ENCODE data around the gene CYTH2. TPM values are rescaled to one million over a fixed set of nuclear protein-coding genes. Genes with fewer than 3 reads are reported as not detected.

Gene CYTH2
- total RNA-seq, 1 experiment from 2014 or later, result 103 TPM

DNA sequence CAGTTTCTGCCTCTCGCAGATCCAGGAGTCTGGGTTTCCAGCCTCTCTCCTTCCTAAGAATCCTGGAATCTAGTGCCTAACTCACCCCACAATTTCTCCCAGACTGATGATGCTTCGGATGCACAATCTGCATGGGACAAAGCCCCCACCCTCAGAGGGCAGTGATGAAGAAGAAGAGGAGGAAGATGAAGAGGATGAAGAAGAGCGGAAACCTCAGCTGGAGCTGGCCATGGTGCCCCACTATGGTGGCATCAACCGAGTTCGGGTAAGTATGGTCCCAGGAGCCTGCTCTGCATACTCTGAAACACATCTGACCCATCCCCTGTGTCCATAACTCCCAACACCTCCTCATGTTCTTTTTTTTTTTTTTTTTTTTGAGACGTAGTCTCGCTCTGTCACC, 22.6 kb upstream of the CYTH2 start:
- DNase-seq, result no peak
- H3K4me1 ChIP-seq (ENCODE audit: insufficient read depth, low read length), result peaks cover 2% of the 10 kb centered on the region; the same call in 1 of the 2 replicates
- H3K9ac ChIP-seq (ENCODE audit: extremely low read depth, insufficient read length, low read length), result peak overlapping the region; percentile 87
- peaks cover 8% of the 10 kb centered on the region for H3K23me2 ChIP-seq (ENCODE audit: insufficient read length, low read depth, low read length, poor library complexity, severe bottlenecking)
- Mint-ChIP-seq H3K9me3 (no peaks in the 10 kb centered on the region; a peak in 1 of 5 replicates), H3K36me3 (ENCODE audit: insufficient read depth in 1 of 3, low read depth in 3 of 3) (peaks cover 32 to 60% (median 46%) of the 10 kb centered on the region in 3 experiments), H3K27me3 (ENCODE audit: low read depth) (no peaks in the 10 kb centered on the region), H3K27ac (peak overlapping the region in 2 of 3 experiments; percentile 90 to 97; a peak in 4 of 7 replicates), H3K4me1 (peaks cover 13 to 17% of the 10 kb centered on the region in 2 experiments), H3K4me3 (peak overlapping the region; percentile 89 to 95)
- no peaks in the 10 kb centered on the region for H4K20me1 ChIP-seq (ENCODE audit: control insufficient read depth, insufficient read depth, insufficient read length)
- no peak overlapping the region for H3K18ac ChIP-seq (ENCODE audit: insufficient read length, low read depth, low read length)
- H4K8ac ChIP-seq (replicated peaks; ENCODE audit: insufficient read length, low read depth, low read length), result no peak overlapping the region
- H3K14ac ChIP-seq (ENCODE audit: insufficient read depth, low read length), result no peak overlapping the region
- no peak overlapping the region for H3K27ac ChIP-seq (ENCODE audit: insufficient read length, low read depth, low read length)
- H2BK120ac ChIP-seq (ENCODE audit: low read depth, low read length, poor library complexity, severe bottlenecking), result no peak overlapping the region
- H3K79me2 ChIP-seq (ENCODE audit: insufficient read depth, low read length), result 0 out of 2 replicates have a peak, but pooled peaks cover 2% of the 10 kb centered on the region
- H3K9me3 ChIP-seq (ENCODE audit: control insufficient read depth, low read depth, low read length), result no peaks in the 10 kb centered on the region
- no peak overlapping the region for H2AK5ac ChIP-seq (ENCODE audit: insufficient read length, low read length)
- H3T11ph ChIP-seq (ENCODE audit: low read length), result no peak overlapping the region
- TF ChIP-seq, protein P1, sequence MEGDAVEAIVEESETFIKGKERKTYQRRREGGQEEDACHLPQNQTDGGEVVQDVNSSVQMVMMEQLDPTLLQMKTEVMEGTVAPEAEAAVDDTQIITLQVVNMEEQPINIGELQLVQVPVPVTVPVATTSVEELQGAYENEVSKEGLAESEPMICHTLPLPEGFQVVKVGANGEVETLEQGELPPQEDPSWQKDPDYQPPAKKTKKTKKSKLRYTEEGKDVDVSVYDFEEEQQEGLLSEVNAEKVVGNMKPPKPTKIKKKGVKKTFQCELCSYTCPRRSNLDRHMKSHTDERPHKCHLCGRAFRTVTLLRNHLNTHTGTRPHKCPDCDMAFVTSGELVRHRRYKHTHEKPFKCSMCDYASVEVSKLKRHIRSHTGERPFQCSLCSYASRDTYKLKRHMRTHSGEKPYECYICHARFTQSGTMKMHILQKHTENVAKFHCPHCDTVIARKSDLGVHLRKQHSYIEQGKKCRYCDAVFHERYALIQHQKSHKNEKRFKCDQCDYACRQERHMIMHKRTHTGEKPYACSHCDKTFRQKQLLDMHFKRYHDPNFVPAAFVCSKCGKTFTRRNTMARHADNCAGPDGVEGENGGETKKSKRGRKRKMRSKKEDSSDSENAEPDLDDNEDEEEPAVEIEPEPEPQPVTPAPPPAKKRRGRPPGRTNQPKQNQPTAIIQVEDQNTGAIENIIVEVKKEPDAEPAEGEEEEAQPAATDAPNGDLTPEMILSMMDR (conservative IDR thresholded peaks at IDR 0.05), result no peak
- H3K4ac ChIP-seq (ENCODE audit: low read depth, low read length), result no peak overlapping the region
- H2BK15ac ChIP-seq (ENCODE audit: low read depth, low read length), result no peak overlapping the region
- no peak overlapping the region for H4K91ac ChIP-seq (ENCODE audit: insufficient read length, low read depth, low read length)
- H2BK12ac ChIP-seq (ENCODE audit: insufficient read length, low read depth, low read length), result no peak overlapping the region
- WGBS (ENCODE audit: extremely low coverage, insufficient read length, low lambda C conversion rate), result no CpG with 5 or more reads among the region's 7 CpGs
- no peak overlapping the region for H2AFZ ChIP-seq (ENCODE audit: low read length)
- H3K4me2 ChIP-seq (ENCODE audit: insufficient read depth, insufficient read length, low read length), result peak overlapping the region; percentile 85
- H3K23ac ChIP-seq (ENCODE audit: insufficient read length, low read depth, low read length), result no peak overlapping the region
- H2BK5ac ChIP-seq (ENCODE audit: insufficient read length, low read length), result no peak overlapping the region
- no peak overlapping the region for H3K56ac ChIP-seq (ENCODE audit: insufficient read length, low read depth, low read length)
- no peak overlapping the region for H4K5ac ChIP-seq (ENCODE audit: insufficient read length, low read depth, low read length)
- H2BK20ac ChIP-seq (ENCODE audit: low read depth, low read length, poor library complexity, severe bottlenecking), result no peak overlapping the region
- peaks cover 3% of the 10 kb centered on the region for H3K79me1 ChIP-seq (ENCODE audit: insufficient read depth, low read depth, low read length, poor library complexity, severe bottlenecking)
- H3K27me3 ChIP-seq (ENCODE audit: insufficient read depth, low read length), result no peaks in the 10 kb centered on the region
